Progenitor cell of endocrine pancreas (in vitro differentiated cells): ENCODE results near the gene LTBP1. TPM values are rescaled to one million over a fixed set of nuclear protein-coding genes. Genes with fewer than 3 reads are reported as not detected.

ENCODE experiments used
- DNase-seq: peaks from one replicate; pipeline ENCODE4 v3.0.0; 2021; ENCODE audit warnings: low spot score; ENCODE audit not compliant: unreplicated experiment
- H3K27ac Mint-ChIP-seq: 2 replicates; pipeline ENCODE4 v1.8.0; 2021; ENCODE audit warnings: mild to moderate bottlenecking, moderate library complexity, mixed read lengths
- H3K27me3 Mint-ChIP-seq: 2 replicates; pipeline ENCODE4 v1.8.0; 2021; ENCODE audit warnings: mixed read lengths
- H3K36me3 Mint-ChIP-seq: 2 replicates; pipeline ENCODE4 v1.8.0; 2022; ENCODE audit warnings: mixed read lengths; ENCODE audit not compliant: insufficient read depth
- H3K4me1 Mint-ChIP-seq: 2 replicates; pipeline ENCODE4 v1.8.0; 2021; ENCODE audit warnings: low read depth, mixed read lengths
- H3K4me3 Mint-ChIP-seq: 2 replicates; pipeline ENCODE4 v1.8.0; 2021; ENCODE audit warnings: low read depth, mild to moderate bottlenecking, moderate library complexity, mixed read lengths
- H3K9me3 Mint-ChIP-seq: 2 replicates; pipeline ENCODE4 v1.8.0; 2021; ENCODE audit warnings: low read depth, mixed read lengths
- total RNA-seq: library from RNA; stranded (reverse); gene quantifications from 2 replicates; pipeline ENCODE4 v1.2.1, GENCODE V29; 2021
- TF ChIP-seq, protein P1 (sequence below): fragments of 200-600 bp; sonication (generic); IDR thresholded peaks from one replicate; pipeline ENCODE4 v1.5.0; 2021; ENCODE audit warnings: antibody characterized with exemption, mild to moderate bottlenecking; ENCODE audit not compliant: unreplicated experiment

LTBP1 gene
- total RNA-seq, 1 donor from 2014 or later: 63.0 TPM

DNA sequence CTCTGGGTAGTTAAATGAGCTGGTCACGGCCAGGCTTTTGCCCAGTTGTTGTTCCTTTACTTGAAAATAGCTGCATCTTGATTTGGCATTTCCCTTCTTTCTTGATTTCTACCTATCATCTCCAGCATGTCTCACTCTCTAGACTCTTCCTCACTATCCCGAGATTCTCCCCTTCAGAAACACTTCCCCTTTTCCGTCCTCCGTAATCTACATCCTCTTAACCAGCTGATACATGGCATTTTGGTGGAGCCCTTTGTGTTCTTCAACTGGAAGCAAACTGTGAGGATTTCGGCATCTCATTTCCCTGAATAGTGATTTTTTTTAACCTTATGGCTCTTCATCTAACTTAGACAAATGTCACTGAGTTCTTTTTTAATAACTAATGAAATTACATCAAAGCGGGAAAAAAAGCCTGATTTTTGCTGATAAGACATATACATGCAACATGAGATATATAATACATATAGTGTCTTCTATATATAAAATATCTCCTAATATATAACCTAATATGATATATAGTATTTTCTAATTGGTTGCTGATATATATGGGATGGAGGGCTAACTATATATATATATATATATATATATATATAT is 309.5 kb downstream of the LTBP1 start:
- no peak for DNase-seq
- no peaks in the 10 kb centered on the region for H3K9me3 Mint-ChIP-seq
- no peaks in the 10 kb centered on the region for H3K27me3 Mint-ChIP-seq
- H3K4me1 Mint-ChIP-seq: no peaks in the 10 kb centered on the region
- no peak overlapping the region for H3K27ac Mint-ChIP-seq
- no peak overlapping the region for H3K4me3 Mint-ChIP-seq
- TF ChIP-seq, protein P1, sequence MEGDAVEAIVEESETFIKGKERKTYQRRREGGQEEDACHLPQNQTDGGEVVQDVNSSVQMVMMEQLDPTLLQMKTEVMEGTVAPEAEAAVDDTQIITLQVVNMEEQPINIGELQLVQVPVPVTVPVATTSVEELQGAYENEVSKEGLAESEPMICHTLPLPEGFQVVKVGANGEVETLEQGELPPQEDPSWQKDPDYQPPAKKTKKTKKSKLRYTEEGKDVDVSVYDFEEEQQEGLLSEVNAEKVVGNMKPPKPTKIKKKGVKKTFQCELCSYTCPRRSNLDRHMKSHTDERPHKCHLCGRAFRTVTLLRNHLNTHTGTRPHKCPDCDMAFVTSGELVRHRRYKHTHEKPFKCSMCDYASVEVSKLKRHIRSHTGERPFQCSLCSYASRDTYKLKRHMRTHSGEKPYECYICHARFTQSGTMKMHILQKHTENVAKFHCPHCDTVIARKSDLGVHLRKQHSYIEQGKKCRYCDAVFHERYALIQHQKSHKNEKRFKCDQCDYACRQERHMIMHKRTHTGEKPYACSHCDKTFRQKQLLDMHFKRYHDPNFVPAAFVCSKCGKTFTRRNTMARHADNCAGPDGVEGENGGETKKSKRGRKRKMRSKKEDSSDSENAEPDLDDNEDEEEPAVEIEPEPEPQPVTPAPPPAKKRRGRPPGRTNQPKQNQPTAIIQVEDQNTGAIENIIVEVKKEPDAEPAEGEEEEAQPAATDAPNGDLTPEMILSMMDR: no peak
- peaks cover 7% of the 10 kb centered on the region for H3K36me3 Mint-ChIP-seq

DNA sequence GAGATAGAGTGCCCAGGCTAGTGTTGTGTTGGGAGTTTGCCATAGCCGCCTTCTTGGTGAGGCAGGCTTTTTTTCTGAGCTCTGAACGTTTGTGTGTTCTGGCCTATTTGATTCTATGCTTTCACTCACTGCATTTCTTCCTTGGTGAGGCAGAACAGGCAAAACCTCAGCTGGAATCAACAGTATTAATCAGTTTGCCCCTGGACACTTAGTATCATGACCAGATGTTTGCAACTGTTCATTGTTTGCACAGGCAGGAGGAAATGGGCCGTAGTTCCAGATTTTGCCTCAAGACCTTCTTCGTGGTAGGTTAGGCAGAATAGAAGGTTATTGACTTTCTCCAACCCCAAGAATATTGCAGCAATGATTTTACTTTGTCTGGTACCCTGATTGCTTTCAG is 311.6 kb downstream of the LTBP1 start:
- Mint-ChIP-seq H3K36me3 (peaks cover 9% of the 10 kb centered on the region), H3K9me3 (no peaks in the 10 kb centered on the region), H3K27ac (no peak overlapping the region), H3K4me1 (no peaks in the 10 kb centered on the region), H3K27me3 (no peaks in the 10 kb centered on the region), H3K4me3 (no peak overlapping the region)
- no peak for DNase-seq
- TF ChIP-seq, protein P1: no peak

DNA sequence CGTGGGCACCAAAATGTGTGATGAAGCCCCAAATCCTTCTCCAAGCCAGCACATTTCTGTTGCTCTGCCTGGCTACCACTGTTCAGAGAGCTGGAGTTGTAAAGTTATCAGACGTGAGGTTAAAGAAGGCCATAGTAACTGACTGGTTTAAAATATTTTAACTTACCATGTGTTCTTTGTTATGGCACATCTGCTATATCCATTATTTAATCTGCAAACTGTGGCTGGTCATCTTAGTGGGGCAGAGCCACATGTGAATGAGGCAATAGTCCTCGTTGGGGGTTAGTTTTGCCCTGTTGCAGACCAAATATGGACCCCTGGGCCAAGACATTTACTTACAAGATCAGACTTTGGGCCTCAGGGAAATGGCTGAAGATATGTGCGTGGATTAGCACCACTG is 315.3 kb downstream of the LTBP1 start:
- Mint-ChIP-seq H3K9me3 (no peaks in the 10 kb centered on the region), H3K36me3 (peaks cover 5% of the 10 kb centered on the region), H3K27ac (no peak overlapping the region), H3K4me1 (no peaks in the 10 kb centered on the region), H3K4me3 (no peak overlapping the region), H3K27me3 (no peaks in the 10 kb centered on the region)
- DNase-seq: no peak
- TF ChIP-seq, protein P1: no peak

DNA sequence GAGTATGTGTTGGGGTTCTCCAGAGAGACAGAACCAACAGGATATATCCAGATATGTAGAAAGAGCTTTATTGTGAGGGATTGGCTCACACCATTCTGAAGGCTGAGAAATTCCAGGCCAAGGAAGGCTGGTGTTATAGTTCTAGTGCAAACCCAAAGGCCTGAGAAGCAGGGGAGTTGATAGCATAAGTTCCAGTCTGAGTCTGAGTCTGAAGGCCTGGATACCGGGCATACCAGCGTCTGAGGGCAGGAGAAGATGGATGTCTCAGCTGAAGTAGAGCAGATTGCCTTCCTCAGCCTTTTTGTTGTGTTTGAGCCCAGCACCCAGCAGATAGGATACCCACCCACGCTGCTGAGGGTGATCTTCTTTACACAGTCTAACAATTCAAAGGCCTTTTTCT is 318.0 kb downstream of the LTBP1 start:
- no peak overlapping the region for H3K27ac Mint-ChIP-seq
- DNase-seq: no peak
- TF ChIP-seq, protein P1: no peak
- H3K9me3 Mint-ChIP-seq: no peaks in the 10 kb centered on the region
- H3K36me3 Mint-ChIP-seq: peaks cover 7% of the 10 kb centered on the region
- H3K27me3 Mint-ChIP-seq: no peaks in the 10 kb centered on the region
- H3K4me1 Mint-ChIP-seq: no peaks in the 10 kb centered on the region
- no peak overlapping the region for H3K4me3 Mint-ChIP-seq

DNA sequence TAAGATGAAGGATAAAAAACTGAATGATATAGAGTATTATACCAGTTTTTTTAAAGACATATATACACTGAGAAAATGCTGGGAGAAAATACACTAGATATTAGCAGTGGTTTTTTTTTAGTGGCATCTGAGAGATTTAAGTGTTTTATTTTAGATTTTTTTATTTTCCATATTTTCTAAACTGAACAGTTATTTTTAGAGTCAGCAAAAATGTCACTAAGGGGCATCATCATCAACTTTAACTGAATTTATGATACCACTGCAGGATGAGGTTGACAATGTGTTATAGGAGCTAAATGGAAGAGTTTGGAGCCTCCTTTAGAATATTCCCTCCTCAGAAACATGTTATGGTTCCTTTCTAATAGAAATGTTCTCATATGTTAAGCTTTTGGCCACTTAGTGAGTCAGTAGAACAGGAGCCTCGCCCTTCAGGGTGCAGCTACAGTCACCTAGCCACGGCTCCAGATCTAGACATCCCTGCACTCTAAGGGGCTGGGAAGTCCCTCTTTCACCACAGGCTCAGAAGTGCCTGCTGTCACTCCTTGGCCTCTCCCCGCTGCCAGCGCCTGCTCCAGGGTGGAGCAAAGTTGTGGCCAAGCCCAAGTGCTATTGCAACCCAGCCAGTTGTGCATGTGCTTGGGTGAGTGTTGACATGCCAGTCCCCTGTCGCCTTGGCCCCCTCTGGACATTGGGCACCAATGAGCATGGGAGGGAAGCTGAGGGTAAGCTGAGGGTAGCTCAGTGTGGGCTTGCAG is 319.0 kb downstream of the LTBP1 start:
- no peak overlapping the region for H3K4me3 Mint-ChIP-seq
- no peak for DNase-seq
- H3K27me3 Mint-ChIP-seq: no peaks in the 10 kb centered on the region
- H3K4me1 Mint-ChIP-seq: no peaks in the 10 kb centered on the region
- no peak overlapping the region for H3K27ac Mint-ChIP-seq
- peaks cover 8% of the 10 kb centered on the region for H3K36me3 Mint-ChIP-seq
- no peaks in the 10 kb centered on the region for H3K9me3 Mint-ChIP-seq
- TF ChIP-seq, protein P1: no peak
